Mesothelial cell of epicardium (in vitro differentiated cells): ENCODE results near the gene FTO. TPM values are rescaled to one million over a fixed set of nuclear protein-coding genes. Genes with fewer than 3 reads are reported as not detected.

Experiments used
- DNase-seq, 2 experiments: peaks; one replicate each; pipeline ENCODE4 v3.0.0; 2021; ENCODE audit warnings: low spot score in 2 of 2; ENCODE audit not compliant: unreplicated experiment in 2 of 2
- H3K27ac Mint-ChIP-seq: 2 replicates; pipeline ENCODE4 v1.8.0; 2021; ENCODE audit warnings: mixed read lengths
- H3K27me3 Mint-ChIP-seq: 2 replicates; pipeline ENCODE4 v1.8.0; 2021; ENCODE audit warnings: low read depth, mixed read lengths
- H3K36me3 Mint-ChIP-seq: 2 replicates; pipeline ENCODE4 v1.8.0; 2021; ENCODE audit warnings: mixed read lengths
- H3K4me1 Mint-ChIP-seq: 2 replicates; pipeline ENCODE4 v1.8.0; 2021; ENCODE audit warnings: mixed read lengths
- H3K4me3 Mint-ChIP-seq: 2 replicates; pipeline ENCODE4 v1.8.0; 2021; ENCODE audit warnings: mild to moderate bottlenecking, moderate library complexity, mixed read lengths
- H3K9me3 Mint-ChIP-seq: 2 replicates; pipeline ENCODE4 v1.8.0; 2021; ENCODE audit warnings: mixed read lengths
- CTCF ChIP-seq: fragments of 200-600 bp; sonication (generic); IDR thresholded peaks from one replicate; pipeline ENCODE4 v1.5.0; 2021; ENCODE audit warnings: antibody characterized with exemption; ENCODE audit not compliant: unreplicated experiment
- total RNA-seq: library from RNA; stranded (reverse); gene quantifications from 3 replicates; pipeline ENCODE4 v1.2.1, GENCODE V29; 2021

The FTO gene
- total RNA-seq, 1 donor from 2014 or later: 103 TPM

- peaks cover 1% of the 10 kb centered on the region for H3K36me3 Mint-ChIP-seq
- no peak for DNase-seq
- peaks cover 29% of the 10 kb centered on the region for H3K4me1 Mint-ChIP-seq
- peaks cover 12% of the 10 kb centered on the region for H3K9me3 Mint-ChIP-seq
- no peak for TF ChIP-seq CTCF
- H3K4me3 Mint-ChIP-seq: no peak overlapping the region
- H3K27me3 Mint-ChIP-seq: peaks cover 4% of the 10 kb centered on the region
- H3K27ac Mint-ChIP-seq: peak overlapping the region; percentile 56
Observed at GRCh38 chr16:54152362-54153239, 448.6 kb downstream of the FTO start.

GRCh38 chr16:54153240-54153934 is 449.4 kb downstream of the FTO start:
- H3K27ac Mint-ChIP-seq: no peak overlapping the region

GRCh38 chr16:54156349-54156748 is 452.4 kb downstream of the FTO start:
- Mint-ChIP-seq H3K9me3 (peaks cover 11% of the 10 kb centered on the region), H3K4me1 (peaks cover 11% of the 10 kb centered on the region), H3K27ac (no peak overlapping the region), H3K36me3 (no peaks in the 10 kb centered on the region), H3K27me3 (no peaks in the 10 kb centered on the region), H3K4me3 (no peak overlapping the region)
- TF ChIP-seq CTCF: no peak
- no peak for DNase-seq

More at GRCh38 chr16:54153240-54153934, 449.4 kb downstream of the FTO start:
- Mint-ChIP-seq H3K4me1 (peaks cover 29% of the 10 kb centered on the region), H3K4me3 (no peak overlapping the region), H3K9me3 (peaks cover 12% of the 10 kb centered on the region), H3K27me3 (peaks cover 4% of the 10 kb centered on the region), H3K36me3 (no peaks in the 10 kb centered on the region)
- no peak for DNase-seq
- no peak for TF ChIP-seq CTCF

GRCh38 chr16:54158986-54159385 is 455.0 kb downstream of the FTO start:
- Mint-ChIP-seq H3K9me3 (peaks cover 17% of the 10 kb centered on the region), H3K27ac (no peak overlapping the region), H3K4me3 (no peak overlapping the region), H3K4me1 (no peaks in the 10 kb centered on the region), H3K36me3 (no peaks in the 10 kb centered on the region), H3K27me3 (no peaks in the 10 kb centered on the region)
- no peak for DNase-seq
- TF ChIP-seq CTCF: no peak

GRCh38 chr16:54159490-54160080 is 455.6 kb downstream of the FTO start:
- peaks cover 18% of the 10 kb centered on the region for H3K9me3 Mint-ChIP-seq
- H3K4me3 Mint-ChIP-seq: no peak overlapping the region
- no peak for TF ChIP-seq CTCF
- no peaks in the 10 kb centered on the region for H3K4me1 Mint-ChIP-seq
- DNase-seq: no peak
- H3K27me3 Mint-ChIP-seq: no peaks in the 10 kb centered on the region
- H3K27ac Mint-ChIP-seq: no peak overlapping the region
- no peaks in the 10 kb centered on the region for H3K36me3 Mint-ChIP-seq
